Uterus (tissue), 4 donors: ENCODE measurements around the gene INO80E. TPM values are rescaled to one million over a fixed set of nuclear protein-coding genes. Genes with fewer than 3 reads are reported as not detected.
"Not testable (repeated sequence)": the region's sequence is repeated elsewhere in the genome, so short reads cannot be mapped to it uniquely, and the experiment has no call there.

Source experiments
- DNase-seq, 2 donors: peaks; one replicate each; pipeline ENCODE4 v3.0.0-alpha.2; 2019 to 2020
- H3K27ac ChIP-seq, 2 donors: fragments of 200-600 bp; sonication (generic); 1 replicate in 1 of 2; 2 replicates in 1 of 2; pipeline ENCODE4 v1.5.1; 2016 to 2018
- H3K27me3 ChIP-seq, 2 donors: fragments of 200-600 bp; sonication (generic); one replicate each; pipeline ENCODE4 v1.5.1; 2018 to 2019; ENCODE audit warnings: control low read depth in 1 of 2
- H3K36me3 ChIP-seq, 2 donors: fragments of 200-600 bp; sonication (generic); one replicate each; pipeline ENCODE4 v1.5.1; 2019; ENCODE audit warnings: control low read depth in 1 of 2
- H3K4me1 ChIP-seq, 2 donors: fragments of 200-600 bp; sonication (generic); one replicate each; pipeline ENCODE4 v1.5.1; 2018 to 2019; ENCODE audit warnings: control low read depth in 1 of 2
- H3K4me3 ChIP-seq, 2 donors: fragments of 200-600 bp; sonication (generic); 1 replicate in 1 of 2; 2 replicates in 1 of 2; pipeline ENCODE4 v1.5.1; 2018 to 2019; ENCODE audit warnings: mild to moderate bottlenecking in 1 of 2
- H3K9me3 ChIP-seq, 2 donors: fragments of 200-600 bp; sonication (generic); one replicate each; pipeline ENCODE4 v1.5.1; 2019; ENCODE audit warnings: control low read depth in 1 of 2
- CTCF ChIP-seq, 4 experiments: fragments of 200-600 bp in 2 of 4; fragments of 450-650 bp in 2 of 4; sonication (generic) in 2 of 4; IDR thresholded peaks; one replicate each; pipeline ENCODE4 v1.5.1; 2016 to 2019; ENCODE audit warnings: antibody characterized with exemption in 4 of 4, mild to moderate bottlenecking in 2 of 4, moderate library complexity in 1 of 4
- POLR2A ChIP-seq, 2 donors: fragments of 450-650 bp; IDR thresholded peaks; one replicate each; pipeline ENCODE4 v1.6.1; 2016; ENCODE audit warnings: antibody characterized with exemption in 2 of 2, mild to moderate bottlenecking in 1 of 2, moderate library complexity in 1 of 2
- intact Hi-C: fragments of 100-400 bp; cut with DNase I; formaldehyde crosslinking; loops from one replicate; pipeline ENCODE4 v1.15.1; 2023; ENCODE audit warnings: low total_unique reads
- total RNA-seq, 4 donors: library from RNA; depleted of rRNA in 3 of 4; stranded (reverse); fragments of >200 nt in 3 of 4; gene quantifications; one replicate each; pipeline versions ENCODE4 v1.1.0 to v1.2.4, GENCODE V29; 2014 to 2023
- donor health status: DM: yes; HTN: yes; CAD: no.

The INO80E gene
- total RNA-seq, 4 donors from 2014 or later = 4.1 to 714 (median 68.9) TPM

- intact Hi-C loops = no loop called here
- Histone ChIP-seq H3K36me3 (no peaks in the 10 kb centered on the region), H3K4me1 (no peaks in the 10 kb centered on the region), H3K9me3 (no peaks in the 10 kb centered on the region), H3K27ac (no peak overlapping the region), H3K4me3 (no peak overlapping the region), H3K27me3 (no peaks in the 10 kb centered on the region)
- DNase-seq = no peak
- TF ChIP-seq CTCF (IDR thresholded peaks at IDR 0.05) (no peak), POLR2A (IDR thresholded peaks at IDR 0.05) (no peak)
Observed at GRCh38 chr16:30017277-30017656, 21.2 kb downstream of the INO80E start.

GRCh38 chr16:30017937-30018336, 21.9 kb downstream of the INO80E start:
- DNase-seq, H3K4me3 ChIP-seq, H3K27me3 ChIP-seq, intact Hi-C loops, H3K36me3 ChIP-seq, H3K4me1 ChIP-seq, H3K9me3 ChIP-seq, H3K27ac ChIP-seq: not testable (repeated sequence)

GRCh38 chr16:30018731-30019158, 22.7 kb downstream of the INO80E start:
- intact Hi-C loops = no loop called here
- no peak overlapping the region for H3K4me3 ChIP-seq
- no peak for DNase-seq
- H3K9me3 ChIP-seq = no peaks in the 10 kb centered on the region
- no peaks in the 10 kb centered on the region for H3K4me1 ChIP-seq
- no peak overlapping the region for H3K27ac ChIP-seq
- H3K27me3 ChIP-seq = no peaks in the 10 kb centered on the region
- no peaks in the 10 kb centered on the region for H3K36me3 ChIP-seq
- no peak for TF ChIP-seq POLR2A (IDR thresholded peaks at IDR 0.05)
- no peak for TF ChIP-seq CTCF (IDR thresholded peaks at IDR 0.05)

GRCh38 chr16:30022887-30023286, 26.8 kb downstream of the INO80E start, which contains the start of gene C16orf92:
TSS of gene C16orf92 (plus strand) at chr16:30023198. CDS start at chr16:30023341, 143 bp downstream.
- Histone ChIP-seq H3K9me3 (no peaks in the 10 kb centered on the region), H3K36me3 (no peaks in the 10 kb centered on the region), H3K4me3 (no peak within 1 kb of the TSS), H3K27me3 (no peaks in the 10 kb centered on the region), H3K4me1 (no peaks in the 10 kb centered on the region), H3K27ac (no peak within 1 kb of the TSS)
- intact Hi-C loops = no loop called here
- no peak for DNase-seq
- no peak for TF ChIP-seq CTCF (IDR thresholded peaks at IDR 0.05)
- no peak for TF ChIP-seq POLR2A (IDR thresholded peaks at IDR 0.05)

- H3K36me3 ChIP-seq = no peaks in the 10 kb centered on the region
- no peaks in the 10 kb centered on the region for H3K9me3 ChIP-seq
- H3K27ac ChIP-seq = no peak overlapping the region
- no peak for DNase-seq
- intact Hi-C loops = no loop called here
- no peaks in the 10 kb centered on the region for H3K4me1 ChIP-seq
- no peaks in the 10 kb centered on the region for H3K27me3 ChIP-seq
- H3K4me3 ChIP-seq = no peak overlapping the region
- TF ChIP-seq POLR2A (IDR thresholded peaks at IDR 0.05) (no peak), CTCF (IDR thresholded peaks at IDR 0.05) (no peak)
Observed at GRCh38 chr16:30023586-30023985, 27.5 kb downstream of the INO80E start.

GRCh38 chr16:30024451-30024850, 28.4 kb downstream of the INO80E start:
- Histone ChIP-seq H3K36me3 (no peaks in the 10 kb centered on the region), H3K4me3 (no peak overlapping the region), H3K9me3 (no peaks in the 10 kb centered on the region), H3K4me1 (no peaks in the 10 kb centered on the region), H3K27me3 (peaks cover 0 to 2% of the 10 kb centered on the region in 2 donors), H3K27ac (no peak overlapping the region)
- DNase-seq = no peak
- intact Hi-C loops = no loop called here
- TF ChIP-seq POLR2A (IDR thresholded peaks at IDR 0.05) = no peak
- TF ChIP-seq CTCF (IDR thresholded peaks at IDR 0.05) = no peak
